Lower lobe of right lung (tissue), 2 donors: ENCODE measurements around the gene PCDH9. TPM values are rescaled to one million over a fixed set of nuclear protein-coding genes. Genes with fewer than 3 reads are reported as not detected.
A peak's percentile ranks its signal among the peaks of the same experiment; 100 is the strongest.

Source experiments
- ATAC-seq, 2 donors: fragments of 200-7000 bp; cut with Tn5 transposase; one replicate each; pipeline ENCODE4 v1.9.1; 2020 to 2022; ENCODE audit warnings: mild to moderate bottlenecking in 2 of 2, moderate library complexity in 2 of 2
- DNase-seq: peaks from one replicate; pipeline ENCODE4 v3.0.0-alpha.2; 2020
- H3K27ac ChIP-seq: fragments of 200-600 bp; one replicate; pipeline ENCODE4 v1.8.0; 2022
- H3K27me3 ChIP-seq: fragments of 200-600 bp; one replicate; pipeline ENCODE4 v1.8.0; 2022; ENCODE audit warnings: low read depth
- H3K36me3 ChIP-seq: fragments of 200-600 bp; one replicate; pipeline ENCODE4 v1.8.0; 2022; ENCODE audit warnings: mild to moderate bottlenecking
- H3K4me1 ChIP-seq: fragments of 200-600 bp; one replicate; pipeline ENCODE4 v1.8.0; 2022
- H3K4me3 ChIP-seq: fragments of 200-600 bp; one replicate; pipeline ENCODE4 v1.8.0; 2022; ENCODE audit warnings: mild to moderate bottlenecking
- H3K9me3 ChIP-seq: fragments of 200-600 bp; one replicate; pipeline ENCODE4 v1.8.0; 2022
- CTCF ChIP-seq: fragments of 200-600 bp; IDR thresholded peaks from one replicate; pipeline ENCODE4 v1.8.0; 2022; ENCODE audit warnings: antibody characterized with exemption, mild to moderate bottlenecking
- intact Hi-C: fragments of 100-400 bp; cut with DNase I; formaldehyde crosslinking; loops from one replicate; pipeline ENCODE4 v1.11.0; 2022
- total RNA-seq: library from RNA; stranded (reverse); fragmentation: NEBNext Ultra II Directional; extraction: Animal tissue kit (Norgen Biotek cat#: 25700); gene quantifications from one replicate; pipeline ENCODE4 v1.2.1, GENCODE V29; 2021
- donor health status: DM: no; HTN: yes; CAD: no; lungs with severe emphysema.

PCDH9 gene
- total RNA-seq, 1 donor from 2014 or later: 8.9 TPM

GRCh38 chr13:66341635-66342377, 888.3 kb downstream of the PCDH9 start:
- intact Hi-C loops: no loop called here
- TF ChIP-seq CTCF: no peak
- H3K4me1 ChIP-seq: no peaks in the 10 kb centered on the region
- no peaks in the 10 kb centered on the region for H3K27me3 ChIP-seq
- ATAC-seq (peak in 1 of 2 donors; percentile 47), DNase-seq (no peak)
- H3K27ac ChIP-seq: no peak overlapping the region
- no peak overlapping the region for H3K4me3 ChIP-seq
- H3K36me3 ChIP-seq: no peaks in the 10 kb centered on the region
- H3K9me3 ChIP-seq: no peaks in the 10 kb centered on the region

- no peak for DNase-seq
- H3K4me1 ChIP-seq: no peaks in the 10 kb centered on the region
- H3K9me3 ChIP-seq: no peaks in the 10 kb centered on the region
- no peak for ATAC-seq
- no peak for TF ChIP-seq CTCF
- intact Hi-C loops: no loop called here
- H3K27ac ChIP-seq: no peak overlapping the region
- no peak overlapping the region for H3K4me3 ChIP-seq
- no peaks in the 10 kb centered on the region for H3K36me3 ChIP-seq
- H3K27me3 ChIP-seq: no peaks in the 10 kb centered on the region
Measured at GRCh38 chr13:66339214-66339613, 890.9 kb downstream of the PCDH9 start.

- DNase-seq: no peak
- Histone ChIP-seq H3K27me3 (no peaks in the 10 kb centered on the region), H3K4me3 (no peak overlapping the region), H3K4me1 (no peaks in the 10 kb centered on the region), H3K27ac (no peak overlapping the region), H3K9me3 (no peaks in the 10 kb centered on the region), H3K36me3 (no peaks in the 10 kb centered on the region)
- ATAC-seq: no peak
- TF ChIP-seq CTCF: no peak
- intact Hi-C loops: no loop called here
Measured at GRCh38 chr13:66338542-66338941, 891.6 kb downstream of the PCDH9 start.

GRCh38 chr13:66335626-66336025, 894.5 kb downstream of the PCDH9 start:
- no peaks in the 10 kb centered on the region for H3K9me3 ChIP-seq
- no peak for DNase-seq

GRCh38 chr13:66329988-66330451, 900.1 kb downstream of the PCDH9 start:
- no peak for ATAC-seq
- H3K4me3 ChIP-seq: no peak overlapping the region
- no peak for TF ChIP-seq CTCF
- H3K4me1 ChIP-seq: no peaks in the 10 kb centered on the region
- intact Hi-C loops: no loop called here
- no peaks in the 10 kb centered on the region for H3K9me3 ChIP-seq
- no peaks in the 10 kb centered on the region for H3K27me3 ChIP-seq
- no peak for DNase-seq
- H3K27ac ChIP-seq: no peak overlapping the region
- no peaks in the 10 kb centered on the region for H3K36me3 ChIP-seq

More at GRCh38 chr13:66335626-66336025, 894.5 kb downstream of the PCDH9 start:
- Histone ChIP-seq H3K27ac (no peak overlapping the region), H3K4me1 (no peaks in the 10 kb centered on the region), H3K36me3 (no peaks in the 10 kb centered on the region), H3K4me3 (no peak overlapping the region), H3K27me3 (no peaks in the 10 kb centered on the region)
- TF ChIP-seq CTCF: no peak
- intact Hi-C loops: no loop called here
- ATAC-seq: no peak
